Transverse colon (tissue), 4 donors: ENCODE results near the gene TGM1.

Experiments
- CTCF ChIP-seq, 5 experiments: fragments of 200-600 bp in 3 of 5; fragments of 450-650 bp in 2 of 5; sonication (generic) in 3 of 5; IDR thresholded peaks; 1 replicate in 2 of 5; 2 replicates in 3 of 5; pipeline ENCODE4 v1.5.1; 2016 to 2017; ENCODE audit warnings: antibody characterized with exemption in 5 of 5, inconsistent platforms in 3 of 5, mild to moderate bottlenecking in 2 of 5, moderate library complexity in 1 of 5
- EP300 ChIP-seq: sonication (generic); formaldehyde crosslinking; IDR thresholded peaks from one replicate; pipeline ENCODE4 v1.6.1; 2017; ENCODE audit warnings: antibody characterized with exemption, low read depth
- POLR2A ChIP-seq: fragments of 450-650 bp; IDR thresholded peaks from one replicate; pipeline ENCODE4 v1.6.1; 2016; ENCODE audit warnings: antibody characterized with exemption, mild to moderate bottlenecking, moderate library complexity
- POLR2AphosphoS5 ChIP-seq, 3 donors: sonication (generic); formaldehyde crosslinking; IDR thresholded peaks; one replicate each; pipeline ENCODE4 v1.6.1; 2016; ENCODE audit warnings: antibody characterized with exemption in 3 of 3

DNA sequence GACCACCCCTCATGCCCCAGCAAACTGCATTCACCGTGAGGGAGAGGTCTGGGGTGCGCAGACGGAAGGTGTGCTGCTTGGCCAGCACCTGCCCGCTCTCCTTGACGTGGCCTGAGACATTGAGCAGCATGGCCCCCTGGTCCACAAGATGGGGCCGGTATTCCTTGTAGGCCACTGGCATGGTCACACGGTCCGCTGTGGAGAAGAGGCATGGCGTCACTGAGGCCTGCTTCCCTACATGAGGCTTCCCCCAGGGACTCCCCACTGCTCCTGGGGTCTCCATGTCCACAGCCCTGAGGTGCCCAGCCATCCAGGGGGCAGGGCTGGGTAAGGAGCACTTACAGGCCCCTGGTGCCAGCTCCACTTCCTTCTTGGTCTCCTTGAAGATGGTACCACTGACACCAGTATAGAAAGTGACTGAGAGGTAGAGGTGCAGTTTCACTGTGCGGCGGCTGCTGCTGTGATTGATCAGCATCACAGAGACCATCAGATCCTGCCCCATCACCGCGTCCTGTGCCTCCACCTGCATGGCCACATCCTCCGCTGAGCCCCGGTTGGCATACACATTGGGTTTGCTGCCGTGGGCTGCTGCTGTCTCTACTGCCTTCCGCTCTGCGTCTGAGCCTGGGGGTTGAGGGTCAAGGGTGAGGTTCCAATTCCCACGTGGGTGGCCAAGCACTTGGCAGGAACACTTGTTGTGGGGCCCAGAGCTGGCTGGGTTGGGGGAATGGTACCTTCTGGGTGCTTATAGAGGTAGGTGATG, 8.2 kb downstream of the TGM1 start:
- TF ChIP-seq EP300 (no peak), CTCF (IDR thresholded peaks at IDR 0.05) (no peak), POLR2A (no peak), POLR2AphosphoS5 (IDR thresholded peaks at IDR 0.05) (no peak)
